Tibial nerve (tissue), 4 donors: ENCODE measurements around the gene XKR8.

Source experiments
- CTCF ChIP-seq, 5 experiments: fragments of 200-600 bp in 3 of 5; fragments of 450-650 bp in 2 of 5; sonication (generic) in 3 of 5; IDR thresholded peaks; one replicate each; pipeline ENCODE4 v1.5.1; 2016 to 2019; ENCODE audit warnings: antibody characterized with exemption in 5 of 5, mild to moderate bottlenecking in 3 of 5, moderate library complexity in 2 of 5
- EP300 ChIP-seq, 2 donors: sonication (generic); formaldehyde crosslinking; IDR thresholded peaks; one replicate each; pipeline ENCODE4 v1.6.1; 2017; ENCODE audit warnings: antibody characterized with exemption in 2 of 2, mild to moderate bottlenecking in 1 of 2

GRCh38 chr1:27937524-27937836, 22.3 kb upstream of the XKR8 start:
- no peak for TF ChIP-seq CTCF (IDR thresholded peaks at IDR 0.05)
- TF ChIP-seq EP300 (IDR thresholded peaks at IDR 0.05): no peak
